SKM-1 treated with dmso at 0.1 percent for 144 hours (cell line): ENCODE measurements around the gene L3MBTL4.

Experiments used
- DNase-seq: peaks from one replicate; lab custom pipeline; 2025; ENCODE audit not compliant: unreplicated experiment; lab: John Stamatoyannopoulos, UW

L3MBTL4 gene

DNA sequence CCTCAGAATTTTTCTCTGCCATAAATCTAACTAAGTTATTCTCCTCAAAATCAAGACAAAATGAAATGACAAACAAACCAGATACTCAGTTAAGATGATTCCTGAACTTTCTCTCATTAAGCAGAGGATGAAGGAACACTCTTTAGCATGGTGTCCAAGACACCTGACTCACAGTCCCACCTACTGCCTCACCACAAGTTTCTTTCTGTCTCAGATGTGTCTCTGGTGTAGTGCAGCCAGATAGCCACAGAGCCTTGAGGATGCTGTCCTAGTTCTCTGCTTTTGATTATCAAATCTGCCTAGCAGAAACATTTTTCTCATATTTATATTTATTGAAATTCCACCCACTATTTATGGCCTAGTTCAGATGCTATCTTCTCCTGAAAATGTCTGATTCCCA is 415.8 kb downstream of the L3MBTL4 start:
- no peak for DNase-seq

DNA sequence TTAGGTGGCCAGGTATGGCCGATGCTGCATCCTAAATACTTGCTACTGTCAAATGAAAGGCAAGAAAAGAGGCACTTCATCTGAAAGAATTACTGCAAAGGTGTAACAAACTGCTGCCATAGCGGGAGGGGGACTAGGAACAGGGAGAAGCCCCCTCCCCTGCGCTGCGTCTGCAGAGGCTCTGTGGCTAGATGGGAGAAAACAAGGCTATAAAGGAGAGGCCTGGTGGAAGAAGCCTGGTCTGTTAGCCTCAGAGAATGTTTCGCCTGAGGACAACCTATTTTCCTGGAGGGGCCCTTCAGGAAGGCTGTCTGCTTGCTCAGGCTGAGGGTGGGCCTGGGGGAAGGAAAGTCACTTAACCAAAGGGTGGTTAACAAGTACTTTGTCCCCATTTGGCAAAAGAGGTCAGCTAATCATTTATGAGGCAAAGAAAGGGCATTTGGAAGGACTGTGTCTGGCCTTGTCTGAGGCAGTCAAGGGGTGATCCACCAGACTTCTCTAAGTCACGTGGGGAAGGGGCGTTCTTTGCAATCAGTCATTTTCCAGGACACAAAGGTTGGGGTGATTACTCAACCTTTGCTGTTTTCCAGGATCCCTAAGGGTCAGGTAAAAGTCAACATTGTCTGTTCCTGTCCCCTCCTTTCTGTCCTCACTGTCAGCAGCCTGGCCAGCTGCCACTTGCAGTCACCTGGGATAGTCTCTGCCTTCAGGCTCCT is 416.4 kb downstream of the L3MBTL4 start:
- no peak for DNase-seq

DNA sequence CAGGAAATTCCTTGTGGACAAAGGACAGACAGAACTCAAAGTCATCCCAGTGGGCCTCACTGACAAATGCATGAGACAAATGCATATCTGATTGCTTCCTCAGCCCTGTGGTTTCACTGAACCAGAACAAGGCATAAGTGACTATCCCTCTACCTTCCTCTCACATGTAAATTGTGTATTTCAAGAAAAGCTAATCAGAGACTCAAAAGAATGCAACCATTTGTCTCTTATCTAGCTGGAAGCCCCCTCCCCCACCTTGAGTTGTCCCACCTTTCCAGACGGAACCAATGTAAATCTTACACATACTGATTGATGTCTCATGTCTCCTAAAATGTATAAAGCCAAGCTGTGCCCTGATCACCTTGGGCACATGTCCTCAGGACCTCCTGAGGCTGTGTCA is 417.4 kb downstream of the L3MBTL4 start:
- DNase-seq = no peak

DNA sequence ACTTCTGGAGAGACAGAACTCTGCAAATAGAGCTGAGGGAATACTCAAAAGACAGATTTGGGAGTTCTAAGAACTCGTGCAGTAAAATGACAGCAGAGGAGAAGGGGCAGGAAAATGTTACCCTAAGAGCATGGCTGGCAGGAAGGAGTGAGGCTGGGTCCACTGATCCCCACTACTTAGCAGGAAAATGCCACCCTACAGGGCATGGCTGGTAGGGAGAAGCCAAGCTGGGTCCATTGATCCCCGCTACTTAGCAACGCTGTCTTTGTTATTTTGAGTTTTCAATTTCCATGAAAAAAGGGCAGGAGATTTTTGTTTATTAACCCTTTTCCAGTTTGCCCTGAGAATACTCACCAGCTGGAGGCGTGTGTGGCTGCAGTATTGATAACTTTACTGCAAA is 419.1 kb downstream of the L3MBTL4 start:
- DNase-seq = no peak

DNA sequence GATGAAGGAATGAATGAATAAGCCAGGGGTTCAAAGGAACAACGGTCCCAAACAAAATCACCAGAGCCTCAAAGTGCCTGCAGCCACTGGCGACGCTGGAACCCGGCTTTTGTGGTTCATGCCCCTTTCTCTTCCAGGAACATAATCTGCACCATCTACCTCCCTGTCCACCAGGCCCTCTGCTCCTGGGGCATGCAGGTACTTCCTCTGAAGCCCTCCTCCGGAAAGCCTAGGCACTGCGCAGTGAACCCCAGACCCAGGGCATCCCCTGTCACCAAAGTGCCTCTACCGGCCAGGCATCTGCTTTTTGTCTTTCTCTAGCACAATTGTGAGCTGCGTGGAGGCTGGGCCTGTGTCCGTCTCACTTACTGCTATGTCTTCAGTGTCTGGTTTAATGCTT is 420.8 kb downstream of the L3MBTL4 start:
- DNase-seq = no peak

DNA sequence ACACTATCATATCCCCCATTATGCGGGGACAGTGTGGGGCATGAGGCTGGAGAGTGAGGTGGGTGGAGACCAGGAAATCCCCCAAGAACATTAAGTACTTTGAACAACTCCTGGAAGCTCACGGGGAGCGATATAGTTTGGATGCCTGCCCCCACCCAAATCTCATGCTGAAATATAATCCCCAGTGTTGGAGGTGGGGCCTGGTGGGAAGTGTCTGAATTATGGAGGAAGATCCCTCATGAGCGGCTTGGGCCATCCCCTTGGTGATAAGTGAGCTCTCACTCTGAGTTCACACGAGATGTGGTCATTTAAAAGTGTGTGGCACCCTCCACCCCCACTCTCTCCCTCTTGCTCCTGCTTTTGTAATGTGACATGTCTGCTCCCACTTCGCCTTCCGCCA is 422.3 kb downstream of the L3MBTL4 start:
- no peak for DNase-seq

DNA sequence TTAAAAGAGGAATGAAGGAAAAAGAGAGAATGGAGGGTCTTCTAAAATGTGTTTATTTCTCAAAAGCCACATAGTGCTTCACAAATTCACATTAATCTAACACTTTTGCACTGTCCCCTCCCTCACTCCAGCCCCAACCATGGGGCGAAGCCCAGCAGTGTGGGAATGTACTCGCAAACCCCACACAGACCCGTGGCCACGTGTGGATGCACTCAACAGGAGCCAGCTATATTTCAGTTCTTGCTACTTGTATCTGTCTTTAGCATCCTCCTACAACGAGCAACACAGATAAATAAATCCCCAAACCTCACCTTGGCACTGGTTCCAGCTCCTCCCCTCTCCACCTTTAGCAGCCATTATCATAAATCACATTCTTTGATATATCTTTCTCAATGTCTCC is 427.5 kb downstream of the L3MBTL4 start:
- no peak for DNase-seq

DNA sequence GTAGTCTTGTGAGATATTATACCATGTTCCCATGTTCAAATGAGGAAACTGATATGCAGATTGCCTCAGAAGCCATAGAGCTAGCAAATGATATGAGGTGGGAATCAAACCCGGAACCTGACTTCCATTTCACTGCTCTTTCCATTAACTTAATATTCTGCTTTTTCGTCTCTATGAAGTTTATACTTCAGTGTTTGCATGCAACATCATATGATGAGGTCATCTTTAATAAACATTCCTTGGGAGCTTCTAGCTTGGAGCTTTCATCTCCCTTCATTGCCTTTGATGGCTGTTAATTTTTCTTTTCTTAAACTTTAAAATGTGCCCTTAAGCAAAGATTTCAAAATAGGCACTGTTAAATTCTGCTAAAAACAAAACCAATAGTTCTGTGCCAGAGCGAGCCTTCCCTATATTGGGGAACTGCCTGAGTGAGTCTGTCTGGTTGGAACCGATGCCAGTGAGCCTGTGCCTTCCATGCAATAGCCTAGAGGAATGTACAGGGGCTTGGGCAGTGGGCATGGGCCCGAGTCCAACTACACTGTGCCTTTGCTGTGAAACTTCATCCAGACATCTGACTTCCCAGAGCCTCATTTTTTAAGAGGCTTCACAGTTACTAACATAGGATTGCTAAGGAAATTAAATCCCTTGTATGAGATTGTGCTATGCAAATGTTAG is 428.3 kb downstream of the L3MBTL4 start:
- DNase-seq = no peak

DNA sequence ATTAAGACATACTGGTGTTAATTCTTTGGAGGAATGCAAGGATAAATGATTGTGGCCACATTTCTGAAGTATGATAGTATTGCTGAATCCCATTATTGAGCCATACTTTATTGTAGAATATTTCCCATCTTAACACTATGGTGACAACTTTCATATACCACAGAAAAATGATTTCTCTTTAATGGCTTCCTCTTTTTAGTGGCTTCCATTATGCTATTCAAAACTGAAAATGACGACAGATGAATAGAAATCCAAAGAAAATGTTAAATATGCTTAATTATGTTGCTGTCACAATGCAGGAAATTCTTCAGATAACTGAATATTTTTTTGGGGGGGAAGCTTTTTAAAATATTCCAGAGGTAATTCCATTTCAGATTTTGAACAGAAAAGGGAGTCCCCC is 430.5 kb downstream of the L3MBTL4 start:
- no peak for DNase-seq

DNA sequence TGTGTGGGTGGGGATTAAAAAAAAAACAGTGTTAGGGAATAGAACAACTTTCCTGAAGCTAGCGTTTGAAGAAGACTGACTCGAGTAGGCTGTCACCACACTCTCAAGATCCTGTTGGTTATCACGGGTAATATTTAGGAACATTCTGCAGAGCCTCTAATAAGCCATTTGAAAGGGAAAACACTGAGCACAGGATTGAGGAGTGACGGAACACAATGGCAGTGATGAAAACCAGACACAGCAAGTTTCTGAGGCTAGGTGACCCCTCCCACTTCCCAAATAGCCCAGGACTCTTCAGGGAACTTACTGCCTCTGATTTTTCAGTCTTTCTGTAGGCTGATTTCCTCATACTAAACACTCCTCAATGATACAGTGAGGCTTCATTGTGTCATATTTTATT is 431.2 kb downstream of the L3MBTL4 start:
- DNase-seq = no peak

DNA sequence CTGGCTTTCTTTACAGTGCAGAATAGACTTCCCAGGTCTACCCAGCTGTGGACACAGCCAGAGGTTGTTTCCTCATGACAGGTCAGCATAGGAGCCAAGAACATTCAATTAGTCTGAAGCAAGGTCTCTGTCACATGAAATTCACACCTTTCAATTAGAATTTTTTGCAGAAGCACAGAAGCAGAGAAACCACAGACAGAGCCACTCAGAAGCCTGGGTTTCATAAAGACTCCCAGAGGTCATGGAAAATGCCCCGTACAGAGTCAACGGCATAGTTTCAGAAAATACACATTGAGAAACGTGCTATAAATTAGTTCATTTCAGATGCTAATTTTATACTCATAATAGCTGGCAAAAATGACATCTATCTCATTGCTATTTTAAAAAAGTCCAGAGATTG is 432.4 kb downstream of the L3MBTL4 start:
- no peak for DNase-seq

DNA sequence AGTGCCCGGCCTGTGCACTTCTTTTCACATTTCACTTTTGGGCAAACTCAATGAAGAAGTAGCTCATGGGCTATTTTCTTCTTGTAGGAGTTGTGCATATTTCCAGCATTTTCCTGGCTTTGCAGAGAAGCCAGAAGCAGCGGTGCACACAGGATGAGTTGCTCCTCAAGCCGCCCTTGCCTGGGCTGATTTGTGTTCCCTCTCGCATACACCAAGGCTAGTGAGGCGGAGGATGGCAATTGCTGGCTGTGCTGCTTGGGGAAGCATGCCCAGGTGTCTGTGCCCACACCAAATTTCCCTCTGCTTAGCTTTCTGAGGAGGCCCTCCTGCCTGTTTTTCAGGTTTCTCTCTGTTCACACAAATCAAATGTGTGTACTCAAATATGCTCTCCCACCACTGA is 434.0 kb downstream of the L3MBTL4 start:
- no peak for DNase-seq

DNA sequence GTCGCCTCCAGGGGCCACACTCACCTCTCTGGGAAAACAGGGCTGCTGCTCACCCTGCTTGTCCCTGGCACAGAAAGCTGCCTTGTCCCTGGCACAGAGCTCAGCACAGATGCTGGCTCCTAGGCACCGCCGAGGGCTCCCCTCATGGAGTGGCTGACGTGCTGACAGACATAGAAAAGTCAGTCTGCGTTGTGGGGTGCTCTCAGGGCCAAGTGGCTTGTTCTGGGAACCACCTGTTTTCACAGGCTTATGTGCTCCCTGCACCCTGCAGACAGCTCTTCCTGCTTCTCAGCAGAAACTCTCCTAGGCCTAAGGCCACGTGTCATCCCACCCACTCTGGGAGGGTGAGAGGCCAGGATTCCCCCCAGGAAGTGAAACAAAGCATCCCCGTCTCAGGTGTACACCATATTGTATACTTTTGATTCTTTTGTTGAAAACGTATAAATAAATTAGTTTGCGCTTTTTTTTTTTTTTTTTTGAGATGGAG is 434.7 kb downstream of the L3MBTL4 start:
- no peak for DNase-seq

DNA sequence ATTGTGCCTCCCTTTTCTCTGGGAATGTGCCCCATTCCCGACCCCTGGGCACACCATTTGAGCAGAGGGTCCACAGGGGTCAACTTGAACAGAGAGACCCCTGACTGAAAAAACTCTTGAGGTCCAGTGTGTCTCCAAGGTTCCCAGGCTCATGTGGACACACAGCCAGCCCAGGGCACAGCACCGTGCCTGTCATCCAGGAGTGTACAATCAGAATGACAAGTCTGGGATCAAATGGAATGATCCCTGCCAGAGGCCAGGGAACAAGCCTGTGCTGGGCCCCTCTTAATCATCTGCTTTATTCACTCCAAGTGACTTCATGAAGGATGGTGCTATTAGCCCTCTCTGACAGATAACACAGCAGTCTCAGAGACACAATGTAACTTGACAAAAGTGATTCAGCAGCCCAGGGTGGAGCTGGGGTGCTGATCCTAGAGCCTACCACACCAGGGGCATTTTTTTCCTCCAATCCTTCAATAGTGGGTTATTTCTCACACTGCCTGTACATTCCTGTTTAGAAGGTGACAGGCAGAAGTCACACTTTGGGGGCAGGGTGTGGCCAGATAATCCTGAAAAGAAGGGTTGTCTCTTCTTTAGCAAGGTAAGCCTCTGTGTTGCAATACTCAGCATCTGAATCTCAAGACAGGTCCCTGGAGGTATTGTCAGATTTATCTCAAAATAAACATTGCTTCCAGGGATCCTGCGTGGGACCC is 435.4 kb downstream of the L3MBTL4 start:
- DNase-seq = no peak

DNA sequence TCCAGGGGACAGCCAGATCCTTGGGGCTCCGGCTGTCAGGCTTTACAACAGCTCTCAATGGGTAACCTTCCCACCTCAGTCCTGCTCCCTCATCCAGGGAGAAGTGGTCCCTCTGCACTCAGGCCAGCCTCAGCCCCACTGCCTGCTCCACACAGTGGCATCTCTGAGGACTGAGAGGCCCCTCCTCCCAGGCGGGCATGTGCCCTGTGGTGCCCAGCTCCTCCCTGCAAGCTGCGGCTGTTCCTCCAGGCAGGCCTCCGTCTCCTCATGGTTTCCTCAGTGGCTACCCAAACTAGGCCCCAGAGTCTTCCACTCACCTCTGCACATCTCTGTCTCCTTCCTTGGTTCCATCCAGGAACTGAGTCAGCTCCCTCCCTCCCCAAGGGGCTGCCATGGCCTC is 437.7 kb downstream of the L3MBTL4 start:
- no peak for DNase-seq

DNA sequence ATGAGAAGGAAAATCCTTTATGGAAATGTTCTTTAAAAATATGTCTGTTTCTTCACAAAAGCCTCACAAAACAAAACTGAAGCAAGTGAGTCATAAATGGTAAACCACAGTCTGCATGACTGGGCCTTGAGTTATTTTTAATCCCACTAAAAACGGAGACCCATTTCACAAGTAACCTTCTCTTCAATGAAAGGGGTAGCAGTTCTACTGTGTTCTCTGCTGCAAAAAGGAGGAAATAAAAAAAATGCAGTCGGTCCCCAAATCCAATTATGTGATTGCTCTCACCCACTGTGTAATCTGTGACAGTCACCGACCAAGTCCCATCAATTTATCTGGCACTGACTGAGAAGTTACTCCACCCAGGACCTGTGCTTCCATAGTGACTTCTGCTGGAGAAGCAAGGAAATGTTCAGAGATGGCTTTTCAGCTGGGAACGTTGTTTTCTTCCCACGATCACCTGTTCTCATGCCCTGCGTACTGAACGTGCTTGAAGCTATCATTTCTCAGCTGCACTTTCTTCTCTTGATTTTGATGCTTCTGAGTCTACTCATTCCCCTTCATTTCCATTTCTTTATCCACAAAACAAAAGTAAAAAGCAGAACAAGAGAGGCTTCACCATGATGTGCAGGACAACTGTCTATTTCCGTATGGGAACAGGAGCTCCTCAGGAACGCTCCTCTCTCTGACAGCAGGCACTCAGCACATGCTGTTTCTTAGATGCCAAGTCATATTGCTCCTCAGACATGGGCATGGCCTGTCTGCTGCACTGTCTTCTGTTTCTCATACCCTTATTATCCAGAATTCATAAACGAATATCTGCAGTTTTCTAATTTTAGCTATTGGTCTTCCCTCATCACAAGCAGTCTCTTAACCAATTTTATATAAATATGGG is 439.4 kb downstream of the L3MBTL4 start:
- DNase-seq = peak; percentile 39

DNA sequence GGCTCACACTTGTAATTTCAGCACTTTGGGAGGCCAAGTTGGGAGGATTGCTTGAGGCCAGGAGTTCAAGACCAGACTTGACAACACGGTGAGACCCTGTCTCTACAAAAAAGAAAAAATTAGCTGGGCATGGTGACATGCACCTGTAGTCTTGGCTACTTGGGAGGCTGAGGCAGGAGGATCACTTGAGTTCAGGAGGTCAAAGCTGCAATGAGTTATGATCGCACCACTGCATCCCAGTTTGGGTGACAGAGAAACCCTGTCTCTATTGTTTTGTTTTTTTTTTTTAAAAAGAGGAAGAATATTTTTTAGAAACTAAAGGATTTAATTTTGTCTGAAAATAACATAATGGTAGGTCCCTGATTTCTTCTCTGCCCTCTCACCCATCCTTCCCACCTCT is 440.0 kb downstream of the L3MBTL4 start:
- DNase-seq = no peak

DNA sequence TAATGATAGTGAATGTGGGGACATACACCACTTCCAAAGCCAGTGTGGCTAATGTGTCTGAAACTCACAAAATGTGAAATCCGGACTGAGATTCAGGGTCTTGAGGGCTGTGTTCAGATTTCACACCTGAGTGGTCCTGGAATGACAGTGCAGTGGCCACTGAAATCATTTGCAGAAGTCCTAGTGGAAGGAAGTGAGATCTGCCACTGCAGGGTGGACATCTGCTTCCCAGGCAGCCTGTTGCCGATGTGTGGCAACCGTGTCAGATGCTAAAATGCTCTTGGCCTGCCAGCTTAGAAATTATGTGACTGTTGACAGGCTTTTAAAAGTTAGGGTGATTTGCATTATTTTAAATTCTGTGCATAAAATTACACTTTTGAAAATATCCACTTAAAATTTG is 441.6 kb downstream of the L3MBTL4 start:
- no peak for DNase-seq

DNA sequence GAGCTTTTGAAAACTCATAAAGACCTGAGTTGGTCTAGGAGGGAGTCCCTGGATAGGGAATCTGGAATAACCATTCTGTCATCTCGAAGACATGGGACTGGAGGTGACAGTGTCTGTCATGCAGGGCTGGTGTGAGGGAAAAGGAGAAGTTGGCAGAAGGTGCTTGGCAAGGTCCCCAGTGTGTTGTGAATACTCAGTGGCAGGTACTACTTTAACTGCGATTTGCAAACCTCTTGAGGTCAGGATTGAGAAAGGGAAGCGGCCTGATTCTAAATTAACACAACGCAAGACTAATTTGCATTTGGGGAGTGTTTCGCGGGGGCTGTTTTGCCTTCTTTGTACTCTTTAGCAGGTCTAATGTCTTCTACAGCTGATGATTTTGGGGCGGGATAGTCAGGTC is 442.4 kb downstream of the L3MBTL4 start:
- peak; percentile 23 for DNase-seq

DNA sequence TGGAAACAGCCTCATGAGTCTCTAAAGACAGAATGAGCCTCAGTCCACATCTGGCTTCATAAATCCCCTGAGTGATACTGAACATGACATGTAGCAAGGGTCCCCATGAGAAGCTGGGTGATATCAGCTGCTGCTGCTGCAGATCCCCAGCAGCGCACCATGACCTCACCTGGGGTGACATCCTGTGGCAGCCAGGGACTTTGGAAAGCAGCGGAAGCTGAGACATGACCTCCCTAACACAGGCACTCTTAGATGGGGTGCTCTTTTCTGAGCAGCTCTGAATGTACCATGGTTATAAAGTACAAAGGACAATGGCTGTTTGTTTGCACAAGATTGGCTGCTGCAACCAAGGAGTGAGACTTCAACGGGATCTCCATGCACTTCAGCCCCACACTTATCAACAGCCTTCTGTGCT is 444.7 kb downstream of the L3MBTL4 start:
- DNase-seq = no peak

DNA sequence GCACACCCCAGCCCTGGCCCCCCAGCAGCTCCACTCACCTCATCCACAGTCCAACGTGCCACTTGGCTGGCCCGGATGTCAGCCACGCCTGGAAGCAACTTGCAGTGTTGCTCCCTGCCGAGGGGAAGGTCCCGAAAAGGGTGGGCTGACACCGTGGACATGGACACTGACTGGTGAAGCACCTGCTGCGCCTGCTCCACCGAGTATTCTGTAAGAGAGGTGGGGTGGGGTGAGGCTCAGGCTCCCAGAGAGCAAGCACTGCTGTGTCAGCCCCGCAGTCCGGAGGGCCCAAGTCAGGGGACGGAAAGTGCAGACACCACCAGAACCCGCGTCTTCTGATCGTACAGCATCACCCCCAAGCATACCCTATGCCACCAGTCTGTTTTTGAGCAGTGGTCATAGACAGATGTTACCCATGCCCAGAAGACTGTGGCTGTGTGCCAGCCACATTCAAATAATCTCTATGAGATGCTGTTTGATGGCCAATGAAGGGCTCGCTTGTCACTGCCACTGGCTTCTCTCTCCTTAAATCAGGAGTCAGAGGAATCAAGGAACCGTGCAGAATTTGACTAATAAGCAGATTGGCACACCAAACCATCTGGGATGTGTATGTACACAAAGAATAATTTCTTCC is 445.2 kb downstream of the L3MBTL4 start:
- no peak for DNase-seq
